OCI-LY3 (cell line): ENCODE data around the gene FHL3.

Experiments used
- EZH2phosphoT487 ChIP-seq: fragments of 200-600 bp; shearing (Covaris generic); IDR thresholded peaks from 2 replicates; pipeline ENCODE4 v1.6.1; 2018; ENCODE audit warnings: antibody characterized with exemption, mixed run types, low read depth
- TF ChIP-seq, protein P1 (sequence below): fragments of 200-600, 300-600 bp; sonication (generic); IDR thresholded peaks from 2 replicates; pipeline ENCODE4 v1.5.1; 2014; ENCODE audit warnings: antibody characterized with exemption, low read length, low read depth

DNA sequence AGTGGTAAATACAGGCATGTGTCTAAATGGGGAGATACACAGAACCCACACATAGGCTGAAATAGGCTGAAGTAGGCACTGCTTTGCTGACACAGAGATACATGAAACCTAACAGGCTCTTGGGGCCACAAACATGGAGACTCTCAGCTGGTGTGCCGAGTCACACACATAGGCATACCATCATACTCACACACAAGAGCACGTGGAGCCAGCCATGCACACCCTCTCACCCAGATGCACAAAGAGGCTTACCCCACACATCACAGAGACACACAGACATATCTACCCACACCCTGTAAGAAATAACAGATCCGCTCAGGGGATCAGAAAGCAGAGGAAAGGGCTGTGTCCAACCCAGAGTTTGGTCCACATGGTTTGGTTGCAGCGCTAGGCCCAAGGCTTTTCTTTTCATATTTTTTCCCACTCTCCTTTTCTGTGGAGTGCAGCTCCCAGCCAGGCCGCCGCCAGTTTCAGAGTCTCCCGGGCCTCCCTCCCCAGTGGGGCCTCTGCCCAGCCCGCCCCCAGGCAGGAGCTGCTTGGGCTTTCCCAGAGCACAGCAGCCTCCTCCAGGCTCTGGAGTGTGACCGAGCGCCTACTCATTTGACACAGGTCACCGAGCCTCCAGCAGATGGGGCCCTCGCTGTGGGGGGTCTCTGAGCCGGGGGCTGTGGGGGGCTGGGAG lies 45.2 kb upstream of the FHL3 start:
- TF ChIP-seq, protein P1, sequence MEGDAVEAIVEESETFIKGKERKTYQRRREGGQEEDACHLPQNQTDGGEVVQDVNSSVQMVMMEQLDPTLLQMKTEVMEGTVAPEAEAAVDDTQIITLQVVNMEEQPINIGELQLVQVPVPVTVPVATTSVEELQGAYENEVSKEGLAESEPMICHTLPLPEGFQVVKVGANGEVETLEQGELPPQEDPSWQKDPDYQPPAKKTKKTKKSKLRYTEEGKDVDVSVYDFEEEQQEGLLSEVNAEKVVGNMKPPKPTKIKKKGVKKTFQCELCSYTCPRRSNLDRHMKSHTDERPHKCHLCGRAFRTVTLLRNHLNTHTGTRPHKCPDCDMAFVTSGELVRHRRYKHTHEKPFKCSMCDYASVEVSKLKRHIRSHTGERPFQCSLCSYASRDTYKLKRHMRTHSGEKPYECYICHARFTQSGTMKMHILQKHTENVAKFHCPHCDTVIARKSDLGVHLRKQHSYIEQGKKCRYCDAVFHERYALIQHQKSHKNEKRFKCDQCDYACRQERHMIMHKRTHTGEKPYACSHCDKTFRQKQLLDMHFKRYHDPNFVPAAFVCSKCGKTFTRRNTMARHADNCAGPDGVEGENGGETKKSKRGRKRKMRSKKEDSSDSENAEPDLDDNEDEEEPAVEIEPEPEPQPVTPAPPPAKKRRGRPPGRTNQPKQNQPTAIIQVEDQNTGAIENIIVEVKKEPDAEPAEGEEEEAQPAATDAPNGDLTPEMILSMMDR, result peak; percentile 42
- TF ChIP-seq EZH2phosphoT487, result no peak
